Effector memory CD8-positive, alpha-beta T cell (primary cell): Measurements from ENCODE around the gene SLFN13.

Source experiments
- ATAC-seq: fragments of 150-1000 bp; cut with Tn5 transposase; replicated peaks from 2 replicates; pipeline ENCODE4 v1.10.0; 2021; ENCODE audit warnings: mild to moderate bottlenecking, moderate library complexity
- DNase-seq, 3 experiments: peaks; one replicate each; pipeline ENCODE4 v3.0.0; 2021
- H3K27ac Mint-ChIP-seq, 2 donors: one replicate each; pipeline ENCODE4 v1.8.0; 2022; ENCODE audit warnings: mild to moderate bottlenecking in 2 of 2, mixed read lengths in 2 of 2, moderate library complexity in 2 of 2
- H3K27me3 Mint-ChIP-seq, 2 donors: one replicate each; pipeline ENCODE4 v1.8.0; 2022; ENCODE audit warnings: mixed read lengths in 2 of 2
- H3K36me3 Mint-ChIP-seq: one replicate; pipeline ENCODE4 v1.8.0; 2022; ENCODE audit warnings: mild to moderate bottlenecking, moderate library complexity, mixed read lengths; ENCODE audit not compliant: insufficient read depth
- H3K4me1 Mint-ChIP-seq, 2 donors: one replicate each; pipeline ENCODE4 v1.8.0; 2022; ENCODE audit warnings: low read depth in 2 of 2, mixed read lengths in 2 of 2
- H3K4me3 Mint-ChIP-seq, 2 donors: one replicate each; pipeline ENCODE4 v1.8.0; 2022; ENCODE audit warnings: mild to moderate bottlenecking in 2 of 2, mixed read lengths in 2 of 2, moderate library complexity in 2 of 2
- H3K9me3 Mint-ChIP-seq, 2 donors: one replicate each; pipeline ENCODE4 v1.8.0; 2022; ENCODE audit warnings: mixed read lengths in 2 of 2
- total RNA-seq, 9 experiments: gene quantifications; one replicate each; lab custom pipeline; 2026; lab: John Stamatoyannopoulos, UW

Gene SLFN13
- 5.0 to 143 (median 25.8) reads per million in 9 experiments for total RNA-seq

GRCh38 chr17:35448214-35448898 is at the start of gene SLFN13:
Gene SLFN13 (minus strand): TSS chr17:35448766. CDS start chr17:35445680, 3,086 bp downstream.
- H3K4me3 Mint-ChIP-seq, result peak within 1 kb of the TSS; percentile 78 to 83
- no peaks in the 10 kb centered on the region for H3K27me3 Mint-ChIP-seq
- H3K27ac Mint-ChIP-seq, result peak within 1 kb of the TSS; percentile 87 to 90
- peak; percentile 77 to 80 (median 78) for DNase-seq
- peaks cover 3% of the 10 kb centered on the region for H3K36me3 Mint-ChIP-seq
- no peaks in the 10 kb centered on the region for H3K9me3 Mint-ChIP-seq
- peaks cover 0 to 12% of the 10 kb centered on the region in 2 donors for H3K4me1 Mint-ChIP-seq
- peak; percentile 97 for ATAC-seq

GRCh38 chr17:35496451-35497290 is 48.1 kb upstream of the SLFN13 start:
- H3K27me3 Mint-ChIP-seq, result no peaks in the 10 kb centered on the region
- peak overlapping the region in 1 of 2 donors; percentile 65 for H3K27ac Mint-ChIP-seq
- no peak overlapping the region for H3K4me3 Mint-ChIP-seq
- H3K9me3 Mint-ChIP-seq, result peaks cover 0 to 2% of the 10 kb centered on the region in 2 donors
- H3K4me1 Mint-ChIP-seq, result peaks cover 50 to 68% of the 10 kb centered on the region in 2 donors
- DNase-seq (no peak), ATAC-seq (no peak)
- H3K36me3 Mint-ChIP-seq, result peaks cover 74% of the 10 kb centered on the region

GRCh38 chr17:35493040-35493439 is 44.5 kb upstream of the SLFN13 start:
- Mint-ChIP-seq H3K4me1 (peaks cover 39 to 58% of the 10 kb centered on the region in 2 donors), H3K4me3 (no peak overlapping the region), H3K27me3 (no peaks in the 10 kb centered on the region), H3K9me3 (no peaks in the 10 kb centered on the region), H3K27ac (peak overlapping the region; percentile 26 to 52), H3K36me3 (peaks cover 70% of the 10 kb centered on the region)
- DNase-seq (no peak), ATAC-seq (no peak)

- Mint-ChIP-seq H3K9me3 (no peaks in the 10 kb centered on the region), H3K4me1 (peaks cover 43 to 59% of the 10 kb centered on the region in 2 donors), H3K4me3 (no peak overlapping the region), H3K27ac (peak overlapping the region; percentile 83 to 97), H3K36me3 (peaks cover 72% of the 10 kb centered on the region), H3K27me3 (no peaks in the 10 kb centered on the region)
- DNase-seq, result no peak
- no peak for ATAC-seq
Measured at GRCh38 chr17:35491417-35491816, 42.9 kb upstream of the SLFN13 start.

- peak overlapping the region; percentile 83 to 97 for H3K27ac Mint-ChIP-seq
- peak overlapping the region in 1 of 2 donors; percentile 38 for H3K4me3 Mint-ChIP-seq
- peaks cover 72% of the 10 kb centered on the region for H3K36me3 Mint-ChIP-seq
- no peaks in the 10 kb centered on the region for H3K9me3 Mint-ChIP-seq
- no peaks in the 10 kb centered on the region for H3K27me3 Mint-ChIP-seq
- DNase-seq (no peak), ATAC-seq (no peak)
- H3K4me1 Mint-ChIP-seq, result peaks cover 54 to 69% of the 10 kb centered on the region in 2 donors
Measured at GRCh38 chr17:35489944-35490343, 41.4 kb upstream of the SLFN13 start.

GRCh38 chr17:35488991-35489390 is 40.4 kb upstream of the SLFN13 start:
- H3K27ac Mint-ChIP-seq, result peak overlapping the region; percentile 97 to 98
- H3K27me3 Mint-ChIP-seq, result no peaks in the 10 kb centered on the region
- ATAC-seq, result no peak
- H3K36me3 Mint-ChIP-seq, result peaks cover 67% of the 10 kb centered on the region
- peaks cover 58 to 72% of the 10 kb centered on the region in 2 donors for H3K4me1 Mint-ChIP-seq
- no peak for DNase-seq
- H3K9me3 Mint-ChIP-seq, result no peaks in the 10 kb centered on the region
- peak overlapping the region; percentile 91 to 97 for H3K4me3 Mint-ChIP-seq

GRCh38 chr17:35486920-35487732 is 38.6 kb upstream of the SLFN13 start:
- Mint-ChIP-seq H3K9me3 (no peaks in the 10 kb centered on the region), H3K4me1 (peaks cover 58 to 71% of the 10 kb centered on the region in 2 donors), H3K36me3 (peaks cover 66% of the 10 kb centered on the region), H3K4me3 (peak overlapping the region; percentile 91 to 97), H3K27ac (peak overlapping the region; percentile 97 to 98), H3K27me3 (no peaks in the 10 kb centered on the region)
- ATAC-seq (peak; percentile 75), DNase-seq (peak; percentile 55 to 65 (median 61))

- H3K27ac Mint-ChIP-seq, result peak overlapping the region; percentile 2 to 49
- no peak overlapping the region for H3K4me3 Mint-ChIP-seq
- H3K36me3 Mint-ChIP-seq, result peaks cover 64% of the 10 kb centered on the region
- DNase-seq (no peak), ATAC-seq (no peak)
- peaks cover 47 to 65% of the 10 kb centered on the region in 2 donors for H3K4me1 Mint-ChIP-seq
- no peaks in the 10 kb centered on the region for H3K9me3 Mint-ChIP-seq
- no peaks in the 10 kb centered on the region for H3K27me3 Mint-ChIP-seq
Measured at GRCh38 chr17:35479271-35479670, 30.7 kb upstream of the SLFN13 start.

- DNase-seq (no peak), ATAC-seq (no peak)
- H3K27ac Mint-ChIP-seq, result peak overlapping the region in 1 of 2 donors; percentile 83
- peaks cover 42 to 57% of the 10 kb centered on the region in 2 donors for H3K4me1 Mint-ChIP-seq
- no peak overlapping the region for H3K4me3 Mint-ChIP-seq
- H3K27me3 Mint-ChIP-seq, result no peaks in the 10 kb centered on the region
- H3K9me3 Mint-ChIP-seq, result no peaks in the 10 kb centered on the region
- H3K36me3 Mint-ChIP-seq, result peaks cover 55% of the 10 kb centered on the region
Measured at GRCh38 chr17:35477248-35477647, 28.7 kb upstream of the SLFN13 start.

- no peaks in the 10 kb centered on the region for H3K9me3 Mint-ChIP-seq
- no peak for DNase-seq
- H3K36me3 Mint-ChIP-seq, result peaks cover 50% of the 10 kb centered on the region
- H3K27me3 Mint-ChIP-seq, result no peaks in the 10 kb centered on the region
- ATAC-seq, result no peak
- H3K4me1 Mint-ChIP-seq, result peaks cover 38 to 55% of the 10 kb centered on the region in 2 donors
- peak overlapping the region; percentile 81 to 83 for H3K27ac Mint-ChIP-seq
- no peak overlapping the region for H3K4me3 Mint-ChIP-seq
Measured at GRCh38 chr17:35476283-35476820, 27.8 kb upstream of the SLFN13 start.

- Mint-ChIP-seq H3K4me1 (peaks cover 44 to 54% of the 10 kb centered on the region in 2 donors), H3K4me3 (peak overlapping the region; percentile 63 to 67), H3K27ac (peak overlapping the region; percentile 90 to 92), H3K27me3 (no peaks in the 10 kb centered on the region), H3K9me3 (no peaks in the 10 kb centered on the region), H3K36me3 (peaks cover 6% of the 10 kb centered on the region)
- DNase-seq, result no peak
- no peak for ATAC-seq
Measured at GRCh38 chr17:35468475-35468874, 19.9 kb upstream of the SLFN13 start.

- H3K27ac Mint-ChIP-seq, result peak overlapping the region; percentile 90 to 92
- peaks cover 11% of the 10 kb centered on the region for H3K36me3 Mint-ChIP-seq
- H3K27me3 Mint-ChIP-seq, result no peaks in the 10 kb centered on the region
- DNase-seq (peak; percentile 24 to 31 (median 26)), ATAC-seq (peak; percentile 99)
- H3K4me3 Mint-ChIP-seq, result peak overlapping the region; percentile 63 to 67
- no peaks in the 10 kb centered on the region for H3K9me3 Mint-ChIP-seq
- H3K4me1 Mint-ChIP-seq, result peaks cover 41 to 53% of the 10 kb centered on the region in 2 donors
Measured at GRCh38 chr17:35467824-35468223, 19.3 kb upstream of the SLFN13 start.
